Measurements from ENCODE around the gene MTA2.
A peak's percentile ranks its signal among the peaks of the same experiment; 100 is the strongest.

Gene MTA2

GRCh38 chr11:62545437-62546243 lies 56.0 kb downstream of the MTA2 start:
- peak; percentile 64 to 71 for DNase-seq

- DNase-seq = peak; percentile 43
Measured at GRCh38 chr11:62544581-62545436, 56.9 kb downstream of the MTA2 start.

GRCh38 chr11:62543680-62544444 lies 57.8 kb downstream of the MTA2 start:
- no peak for DNase-seq

Data from stimulated activated CD4-positive, alpha-beta T cell treated with anti-CD3 and anti-CD28 coated beads, Interleukin-2, amount 100 ng/mL, for 24 hours (primary cell).